GM12892 (cell line): ENCODE data around the gene CEP128.

Experiments
- POLR2A ChIP-seq: IDR thresholded peaks from 2 replicates; pipeline ENCODE4 v1.6.1; 2011; ENCODE audit warnings: low read depth, low read length, control low read depth
- POLR2AphosphoS5 ChIP-seq: IDR thresholded peaks from 2 replicates; pipeline ENCODE4 v1.6.1; 2011; ENCODE audit warnings: low read depth, low read length, control low read depth

DNA sequence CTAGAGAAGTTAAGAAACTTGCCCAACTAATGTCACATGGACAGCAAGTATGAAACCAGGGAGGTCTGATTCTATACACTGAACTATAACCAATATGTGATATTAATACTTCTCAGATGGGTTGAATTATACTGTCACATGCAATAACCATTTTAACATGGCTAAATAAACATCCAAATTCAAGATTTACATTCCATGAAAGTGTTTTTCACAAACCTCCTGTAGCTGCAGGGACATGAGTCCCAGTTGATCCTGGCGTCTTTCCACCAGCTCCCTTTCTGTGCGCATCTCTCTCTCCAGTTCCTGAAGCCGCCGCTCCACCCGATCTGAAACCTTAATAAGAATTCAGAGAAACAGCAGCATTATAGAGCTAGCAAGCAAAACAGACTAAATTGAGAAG, 79.0 kb downstream of the CEP128 start:
- no peak for TF ChIP-seq POLR2A
- no peak for TF ChIP-seq POLR2AphosphoS5
